ENCODE results near the gene CRYBA2. TPM values are rescaled to one million over a fixed set of nuclear protein-coding genes. Genes with fewer than 3 reads are reported as not detected.

The CRYBA2 gene
- total and polyA plus RNA-seq, 2 donors (not counting 3 experiments of a cell fraction or from before 2014, with no cell fraction given), result not detected

- DNase-seq (ENCODE audit: low read depth, low spot score) (no peak), FAIRE-seq (no peak)
- Histone ChIP-seq H3K36me3 (ENCODE audit: control insufficient read depth in 2 of 2, extremely low read depth in 1 of 2, insufficient read depth in 2 of 2, low read length in 2 of 2) (no peaks in the 10 kb centered on the region), H3K27ac (ENCODE audit: insufficient read depth, low read depth, low read length) (no peak overlapping the region), H3K4me2 (ENCODE audit: insufficient read depth, low read length) (no peak overlapping the region), H3K27me3 (ENCODE audit: control insufficient read depth in 2 of 2, insufficient read depth in 2 of 2, low read length in 2 of 2) (peaks cover 17 to 18% of the 10 kb centered on the region in 2 experiments), H3K4me3 (replicated peaks in 1 of 3; ENCODE audit: insufficient read depth in 1 of 3, low read depth in 1 of 3, low read length in 3 of 3) (no peak overlapping the region), H2AFZ (ENCODE audit: low read depth, low read length) (no peak overlapping the region), H3K79me2 (ENCODE audit: control insufficient read depth, insufficient read depth, low read length) (no peaks in the 10 kb centered on the region), H3K9me3 (replicated peaks; ENCODE audit: control insufficient read depth, insufficient read depth, low read length) (no peaks in the 10 kb centered on the region), H3K9me1 (replicated peaks; ENCODE audit: control insufficient read depth, extremely low read depth, insufficient read depth, low read length) (no peaks in the 10 kb centered on the region), H3K9ac (replicated peaks; ENCODE audit: extremely low read depth, insufficient read depth, low read length) (no peak overlapping the region), H4K20me1 (replicated peaks; ENCODE audit: control insufficient read depth, extremely low read depth, insufficient read depth, low read length) (no peaks in the 10 kb centered on the region), H3K4me1 (ENCODE audit: control insufficient read depth, extremely low read depth, insufficient read depth, low read length) (no peaks in the 10 kb centered on the region)
- dilution Hi-C loops (cut with MboI; ENCODE audit: extremely low pct_ligation_motif_present, low sequenced_read_pairs) (no loop called here), intact Hi-C loops (cut with micrococcal nuclease) (no loop called here)
- POLR2A ChIA-PET, result no interaction called here
- CTCF ChIA-PET, result interaction anchor here (0.8 kb wide), 1 partner anchor 39 kb away, joined by 3 read pairs; no protein-coding TSS in a partner anchor
- no TSS peak for BruUV-seq (replicated peaks)
- TF ChIP-seq CTCF (IDR thresholded peaks at IDR 0.05; ENCODE audit: extremely low read depth in 1 of 2, insufficient read depth in 1 of 2, low read depth in 1 of 2, low read length in 2 of 2) (no peak), FOS (IDR thresholded peaks at IDR 0.05; ENCODE audit: borderline replicate concordance, insufficient read depth, low read length) (no peak), POLR2AphosphoS5 (IDR thresholded peaks at IDR 0.05; ENCODE audit: insufficient read depth, low read depth, low read length) (no peak), GATA2 (IDR thresholded peaks at IDR 0.05; ENCODE audit: insufficient read depth, insufficient read length, low read depth, low read length) (no peak), EZH2 (IDR thresholded peaks at IDR 0.05; ENCODE audit: borderline replicate concordance, low read depth, low read length, severe bottlenecking) (no peak), JUN (IDR thresholded peaks at IDR 0.05; ENCODE audit: borderline replicate concordance, insufficient read depth, insufficient read length, low read depth) (no peak), MAX (IDR thresholded peaks at IDR 0.05; ENCODE audit: insufficient read depth, insufficient read length) (no peak), MYC (IDR thresholded peaks at IDR 0.05; ENCODE audit: low read depth, low read length) (no peak), POLR2A (IDR thresholded peaks at IDR 0.05; ENCODE audit: low read depth, low read length) (no peak)
Observed at GRCh38 chr2:219034823-219035222, 41.6 kb upstream of the CRYBA2 start.
